ENCODE data around the gene MYZAP.

GRCh38 chr15:57611123-57611522, 19.4 kb downstream of the MYZAP start:
- TF ChIP-seq POLR2A (IDR thresholded peaks at IDR 0.05) (no peak), CTCF (IDR thresholded peaks at IDR 0.05 in 8 of 11, conservative IDR thresholded peaks at IDR 0.05 in 3 of 11) (no peak), POLR2AphosphoS5 (IDR thresholded peaks at IDR 0.05) (no peak)

Data from spleen (tissue), 7 donors.